MCF 10A (cell line): ENCODE data around the gene HSD11B2. TPM values are rescaled to one million over a fixed set of nuclear protein-coding genes. Genes with fewer than 3 reads are reported as not detected.
A peak's percentile ranks its signal among the peaks of the same experiment; 100 is the strongest.

Experiments used
- BruUV-seq: library from RNA; stranded (reverse); fragments of 400-500 nt; replicated peaks from 2 replicates; lab custom pipeline; 2021; lab: Mats Ljungman, UMichigan
- CTCF ChIA-PET: fragments of 300-600 bp; sonication (Branson Sonifier 250); formaldehyde crosslinking; extraction: SDS; loops from one replicate; lab custom pipeline; 2021; ENCODE audit warnings: antibody characterized with exemption, inconsistent platforms; lab: Yijun Ruan, JAX
- POLR2A ChIA-PET: fragments of 300-600, 350-650 bp; sonication (Branson Sonifier 250); formaldehyde crosslinking; extraction: SDS; loops from one replicate; lab custom pipeline; 2020; ENCODE audit warnings: antibody characterized with exemption, inconsistent platforms; lab: Yijun Ruan, JAX
- DNase-seq: peaks from one replicate; pipeline ENCODE4 v3.0.0-alpha.2; 2018; ENCODE audit not compliant: unreplicated experiment
- H3K27ac Mint-ChIP-seq: one replicate; pipeline ENCODE4 v1.8.0; 2022; ENCODE audit warnings: mild to moderate bottlenecking, low read depth, mixed read lengths; ENCODE audit not compliant: unreplicated experiment
- H3K27me3 Mint-ChIP-seq: one replicate; pipeline ENCODE4 v1.8.0; 2022; ENCODE audit warnings: mixed read lengths; ENCODE audit not compliant: insufficient read depth, unreplicated experiment
- H3K36me3 Mint-ChIP-seq: one replicate; pipeline ENCODE4 v1.8.0; 2022; ENCODE audit warnings: mild to moderate bottlenecking, moderate library complexity, mixed read lengths; ENCODE audit not compliant: insufficient read depth, unreplicated experiment
- H3K4me1 Mint-ChIP-seq: one replicate; pipeline ENCODE4 v1.8.0; 2022; ENCODE audit warnings: mixed read lengths; ENCODE audit not compliant: insufficient read depth, unreplicated experiment
- H3K4me3 Mint-ChIP-seq: one replicate; pipeline ENCODE4 v1.8.0; 2022; ENCODE audit warnings: mild to moderate bottlenecking, moderate library complexity, mixed read lengths; ENCODE audit not compliant: unreplicated experiment
- H3K9me3 Mint-ChIP-seq: one replicate; pipeline ENCODE4 v1.8.0; 2022; ENCODE audit warnings: mixed read lengths; ENCODE audit not compliant: unreplicated experiment
- CTCF ChIP-seq: fragments of 200-600 bp; IDR thresholded peaks from one replicate; pipeline ENCODE4 v1.8.0; 2022; ENCODE audit warnings: antibody characterized with exemption, mild to moderate bottlenecking; ENCODE audit not compliant: unreplicated experiment
- intact Hi-C: fragments of 100-400 bp; cut with micrococcal nuclease; formaldehyde crosslinking; loops from 2 replicates; pipeline ENCODE4 v1.14.1; 2022
- total RNA-seq: library from RNA; stranded (reverse); gene quantifications from 2 replicates; pipeline ENCODE4 v1.2.3, GENCODE V29; 2022

HSD11B2 gene
- total RNA-seq, 1 experiment from 2014 or later: 0.86 TPM

GRCh38 chr16:67431775-67432505 is 1.0 kb downstream of the HSD11B2 start:
- CTCF ChIA-PET: interaction anchor here (0.7 to 2.4 kb wide), 3 partner anchors 14 to 172 kb away, joined by 4 to 11 read pairs (median 5); no protein-coding TSS in a partner anchor
- peaks cover 9% of the 10 kb centered on the region for H3K36me3 Mint-ChIP-seq
- H3K27me3 Mint-ChIP-seq: no peaks in the 10 kb centered on the region
- H3K4me1 Mint-ChIP-seq: peaks cover 14% of the 10 kb centered on the region
- POLR2A ChIA-PET: interaction anchor here (0.6 to 2.1 kb wide), 4 partner anchors 10 to 48 kb away, joined by 3 to 13 read pairs (median 4); no protein-coding TSS in a partner anchor
- intact Hi-C loops: no loop called here
- no peak for TF ChIP-seq CTCF
- H3K4me3 Mint-ChIP-seq: peak overlapping the region; percentile 62
- DNase-seq: no peak
- no peaks in the 10 kb centered on the region for H3K9me3 Mint-ChIP-seq
- no peak overlapping the region for H3K27ac Mint-ChIP-seq
- BruUV-seq: no TSS peak

GRCh38 chr16:67432506-67432890 is 1.6 kb downstream of the HSD11B2 start:
- H3K27ac Mint-ChIP-seq: no peak overlapping the region
- H3K9me3 Mint-ChIP-seq: no peaks in the 10 kb centered on the region
- H3K27me3 Mint-ChIP-seq: no peaks in the 10 kb centered on the region
- DNase-seq: no peak
- ChIA-PET POLR2A (interaction anchor here (1.1 kb wide), 1 partner anchor 37 kb away, joined by 3 read pairs; no protein-coding TSS in a partner anchor), CTCF (interaction anchor here (1.2 to 2.4 kb wide), 2 partner anchors 16 to 172 kb away, joined by 4 to 11 read pairs; no protein-coding TSS in a partner anchor)
- BruUV-seq: no TSS peak
- no peak for TF ChIP-seq CTCF
- intact Hi-C loops: no loop called here
- no peak overlapping the region for H3K4me3 Mint-ChIP-seq
- peaks cover 11% of the 10 kb centered on the region for H3K36me3 Mint-ChIP-seq
- H3K4me1 Mint-ChIP-seq: peaks cover 14% of the 10 kb centered on the region

GRCh38 chr16:67433131-67433719 is 2.3 kb downstream of the HSD11B2 start:
- DNase-seq: no peak
- no peaks in the 10 kb centered on the region for H3K27me3 Mint-ChIP-seq
- intact Hi-C loops: no loop called here
- no peak overlapping the region for H3K4me3 Mint-ChIP-seq
- ChIA-PET CTCF (interaction anchor here (1.2 to 2.4 kb wide), 2 partner anchors 17 to 173 kb away, joined by 4 to 11 read pairs; no protein-coding TSS in a partner anchor), POLR2A (no interaction called here)
- peaks cover 14% of the 10 kb centered on the region for H3K4me1 Mint-ChIP-seq
- BruUV-seq: no TSS peak
- no peak for TF ChIP-seq CTCF
- no peak overlapping the region for H3K27ac Mint-ChIP-seq
- H3K9me3 Mint-ChIP-seq: no peaks in the 10 kb centered on the region
- peaks cover 18% of the 10 kb centered on the region for H3K36me3 Mint-ChIP-seq

- intact Hi-C loops: no loop called here
- Mint-ChIP-seq H3K27ac (no peak overlapping the region), H3K27me3 (no peaks in the 10 kb centered on the region), H3K36me3 (peaks cover 34% of the 10 kb centered on the region), H3K4me1 (peaks cover 6% of the 10 kb centered on the region), H3K9me3 (no peaks in the 10 kb centered on the region), H3K4me3 (no peak overlapping the region)
- no TSS peak for BruUV-seq
- ChIA-PET POLR2A (interaction anchor here (1.1 to 1.6 kb wide), 2 partner anchors 30 to 189 kb away, joined by 3 to 6 read pairs; partner anchors contain the start of gene FHOD1), CTCF (interaction anchor here (1.0 kb wide), 1 partner anchor 23 kb away, joined by 6 read pairs; no protein-coding TSS in a partner anchor)
- no peak for DNase-seq
- no peak for TF ChIP-seq CTCF
Measured at GRCh38 chr16:67435758-67436164, 4.8 kb downstream of the HSD11B2 start.
